T-helper 1 cell treated with Interleukin-12 subunit alpha and Interleukin-12 subunit beta and Interleukin-4 antibody, amounts not matched to agents 30 μg/mL and 1 μg/mL, for 36 hours (primary cell): ENCODE results near the gene ZNF679.
A peak's percentile ranks its signal among the peaks of the same experiment; 100 is the strongest.
"Not testable (repeated sequence)": the region's sequence is repeated elsewhere in the genome, so short reads cannot be mapped to it uniquely, and the experiment has no call there.

ENCODE experiments used
- H3K27ac Mint-ChIP-seq: one replicate; pipeline ENCODE4 v1.8.0; 2021; ENCODE audit warnings: mild to moderate bottlenecking, mixed read lengths
- H3K27me3 Mint-ChIP-seq: one replicate; pipeline ENCODE4 v1.8.0; 2021; ENCODE audit warnings: low read depth, mixed read lengths
- H3K36me3 Mint-ChIP-seq: one replicate; pipeline ENCODE4 v1.8.0; 2021; ENCODE audit warnings: low read depth, mixed read lengths
- H3K4me1 Mint-ChIP-seq: one replicate; pipeline ENCODE4 v1.8.0; 2021; ENCODE audit warnings: low read depth, mixed read lengths
- H3K4me3 Mint-ChIP-seq: one replicate; pipeline ENCODE4 v1.8.0; 2021; ENCODE audit warnings: mild to moderate bottlenecking, moderate library complexity, mixed read lengths
- H3K9me3 Mint-ChIP-seq: one replicate; pipeline ENCODE4 v1.8.0; 2021; ENCODE audit warnings: mixed read lengths

The ZNF679 gene

DNA sequence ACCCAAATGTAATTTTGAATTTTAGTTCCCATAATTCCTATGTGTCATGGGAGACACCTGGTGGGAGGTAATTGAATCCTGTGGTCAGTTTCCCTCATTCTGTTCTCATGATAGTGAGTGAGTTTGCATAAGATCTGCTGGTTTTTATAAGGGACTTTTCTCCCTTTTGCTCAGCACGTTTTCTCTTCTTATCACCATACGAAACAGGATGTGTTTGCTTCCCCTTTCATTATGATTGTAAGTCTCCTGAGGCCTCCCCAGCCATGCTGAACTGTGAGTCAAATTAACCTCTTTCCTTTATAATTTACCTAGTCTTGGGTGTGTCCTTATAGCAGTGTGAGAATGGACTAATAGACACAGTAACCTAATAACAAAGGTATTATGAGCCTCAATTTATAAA, 49.4 kb downstream of the ZNF679 start:
- Mint-ChIP-seq H3K27ac (no peak overlapping the region), H3K4me1 (no peaks in the 10 kb centered on the region), H3K27me3 (no peaks in the 10 kb centered on the region), H3K36me3 (no peaks in the 10 kb centered on the region), H3K4me3 (no peak overlapping the region), H3K9me3 (peaks cover 31% of the 10 kb centered on the region)

DNA sequence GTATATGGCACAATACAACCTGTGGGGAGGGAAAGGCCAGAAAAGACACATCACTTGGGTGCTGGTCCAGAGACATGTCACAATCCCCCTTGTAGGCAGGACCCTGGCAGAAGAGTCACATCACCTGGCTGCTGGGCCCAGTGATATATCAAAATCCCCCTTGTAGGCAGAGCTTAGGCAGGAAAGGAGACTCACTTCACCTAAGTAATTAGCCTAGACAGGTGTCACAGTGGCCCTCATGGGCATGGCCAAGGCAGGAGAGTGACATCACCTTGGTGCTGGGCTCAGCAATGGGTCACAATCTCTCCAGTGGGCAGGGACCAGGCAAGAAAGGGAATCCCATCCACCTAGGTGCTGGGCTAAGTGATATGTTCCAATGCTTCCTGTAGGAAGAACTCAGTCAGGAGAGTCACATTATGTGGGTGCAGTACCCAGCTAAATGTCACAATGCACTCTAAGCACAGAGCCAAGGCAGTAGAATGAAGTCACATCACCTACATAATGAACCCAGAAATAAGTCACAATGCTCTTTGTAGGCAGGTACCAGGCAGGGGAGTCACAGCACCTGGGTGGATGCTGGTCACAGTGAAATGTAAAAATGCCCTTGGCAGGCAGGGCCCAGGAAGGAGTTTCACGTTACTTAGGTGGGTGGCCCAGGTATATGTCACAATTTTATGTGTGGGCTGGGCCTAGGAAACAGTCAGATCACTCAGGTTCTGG, 66.6 kb downstream of the ZNF679 start:
- no peaks in the 10 kb centered on the region for H3K27me3 Mint-ChIP-seq
- H3K36me3 Mint-ChIP-seq, result no peaks in the 10 kb centered on the region
- H3K27ac Mint-ChIP-seq, result no peak overlapping the region
- no peaks in the 10 kb centered on the region for H3K4me1 Mint-ChIP-seq
- peaks cover 54% of the 10 kb centered on the region for H3K9me3 Mint-ChIP-seq
- no peak overlapping the region for H3K4me3 Mint-ChIP-seq

DNA sequence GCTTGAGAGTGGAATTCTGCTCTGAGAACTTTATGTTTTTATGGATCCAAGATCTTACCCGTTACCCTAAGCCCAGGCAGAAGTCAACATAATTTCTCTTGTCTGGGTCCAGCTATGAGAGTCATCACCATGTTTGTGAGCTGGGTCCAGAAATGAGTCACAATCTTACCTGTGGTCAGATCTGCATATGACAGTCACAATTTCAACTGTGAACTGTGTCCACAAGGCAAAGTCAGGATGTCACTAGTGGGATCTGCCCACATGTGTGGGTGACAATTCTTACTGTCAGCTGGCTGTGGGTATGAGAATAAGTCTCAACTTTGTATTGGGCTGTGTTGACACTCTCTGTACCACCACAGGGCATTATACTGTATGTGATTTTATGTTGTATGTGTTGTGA, 69.1 kb downstream of the ZNF679 start:
- not testable (repeated sequence) for H3K36me3 Mint-ChIP-seq, H3K27me3 Mint-ChIP-seq, H3K4me3 Mint-ChIP-seq, H3K4me1 Mint-ChIP-seq, H3K27ac Mint-ChIP-seq
- peaks cover 52% of the 10 kb centered on the region for H3K9me3 Mint-ChIP-seq

DNA sequence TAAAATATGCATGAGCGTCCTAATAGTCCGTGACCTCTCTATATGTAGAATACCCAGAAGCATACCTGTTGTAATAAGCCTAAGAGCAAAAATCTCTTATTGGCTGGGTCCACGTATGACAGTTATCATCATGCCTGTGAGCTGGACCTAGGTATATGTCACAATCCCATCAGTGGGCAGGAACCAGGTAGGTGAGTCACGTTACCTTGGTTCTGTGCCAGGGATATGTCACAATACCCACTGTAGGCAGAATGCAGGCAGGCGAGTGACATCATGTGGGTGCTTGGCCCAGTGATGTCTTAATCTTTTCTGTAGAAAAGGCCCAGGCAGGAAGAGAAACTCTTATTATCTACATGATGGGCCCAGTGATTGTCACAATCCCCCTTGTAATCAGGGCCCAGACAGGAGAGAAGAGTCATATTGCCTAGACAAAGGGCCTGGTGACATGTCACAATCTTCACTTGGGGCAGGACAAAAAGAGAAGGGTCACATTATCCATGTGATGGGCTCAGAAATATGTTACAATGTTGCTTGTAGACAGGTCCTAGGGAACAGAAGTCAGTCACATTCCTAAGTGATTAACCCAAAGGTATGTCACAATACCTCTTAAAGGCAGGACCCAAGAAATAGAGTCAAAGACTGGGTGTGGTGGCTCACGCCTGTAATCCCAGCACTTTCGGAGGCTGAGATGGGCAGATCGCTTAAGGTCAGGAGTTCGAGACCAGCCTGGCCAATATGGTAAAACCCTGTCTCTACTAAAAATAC, 72.5 kb downstream of the ZNF679 start:
- no peaks in the 10 kb centered on the region for H3K27me3 Mint-ChIP-seq
- no peaks in the 10 kb centered on the region for H3K4me1 Mint-ChIP-seq
- H3K9me3 Mint-ChIP-seq, result peaks cover 50% of the 10 kb centered on the region
- no peak overlapping the region for H3K4me3 Mint-ChIP-seq
- no peak overlapping the region for H3K27ac Mint-ChIP-seq
- peaks cover 2% of the 10 kb centered on the region for H3K36me3 Mint-ChIP-seq

DNA sequence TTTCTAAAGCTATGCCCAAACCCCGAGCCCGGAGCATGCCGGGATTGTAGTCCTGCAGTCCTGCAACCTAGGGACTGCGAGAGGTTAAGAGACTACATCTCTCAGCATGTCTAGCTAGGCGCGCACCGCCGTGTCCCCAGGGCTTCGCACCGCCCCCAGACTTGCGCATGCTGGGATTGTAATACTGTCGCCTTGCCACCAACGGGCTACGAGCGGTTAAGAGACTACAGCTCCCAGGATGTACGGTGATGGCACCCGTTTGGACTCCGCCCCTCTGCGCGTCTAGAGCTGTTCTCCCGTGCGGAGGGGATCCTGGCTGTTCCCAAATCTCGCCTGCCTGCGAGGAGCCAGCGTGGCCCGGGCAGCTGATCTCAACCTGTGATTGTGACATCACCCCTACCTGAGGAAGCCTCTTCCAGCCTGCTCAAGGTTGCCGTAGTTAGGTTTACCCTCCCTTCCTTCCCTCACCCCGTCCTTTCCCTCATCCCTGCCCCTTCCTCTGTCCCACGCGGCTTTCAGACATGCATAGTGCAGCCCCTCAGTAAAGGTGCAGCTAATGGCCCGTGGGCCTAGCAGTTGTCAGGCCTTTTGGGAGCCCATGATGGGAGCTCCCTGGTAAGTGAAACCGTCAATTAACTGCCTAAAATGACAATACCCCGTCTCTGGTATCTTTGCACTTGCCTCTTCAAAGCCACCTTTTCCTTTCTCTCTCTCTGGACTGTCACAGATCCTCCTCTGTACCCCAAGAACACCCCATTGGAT, 79.2 kb downstream of the ZNF679 start:
- H3K9me3 Mint-ChIP-seq, result peaks cover 10% of the 10 kb centered on the region
- no peaks in the 10 kb centered on the region for H3K27me3 Mint-ChIP-seq
- H3K4me1 Mint-ChIP-seq, result peaks cover 17% of the 10 kb centered on the region
- H3K27ac Mint-ChIP-seq, result peak overlapping the region; percentile 95
- peak overlapping the region; percentile 95 for H3K4me3 Mint-ChIP-seq
- H3K36me3 Mint-ChIP-seq, result peaks cover 6% of the 10 kb centered on the region

DNA sequence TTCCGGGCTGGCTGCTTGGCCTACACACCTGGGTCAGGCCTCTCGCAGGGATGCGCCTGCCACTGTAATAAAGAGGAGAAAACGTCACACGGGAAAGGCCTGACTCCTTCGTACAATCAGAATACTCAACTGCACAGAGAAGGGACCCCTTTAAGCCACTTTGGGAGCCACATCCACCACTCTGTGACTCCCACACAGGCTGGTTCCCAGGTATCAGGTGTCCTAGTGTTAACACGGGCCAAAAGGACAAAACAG, 79.7 kb downstream of the ZNF679 start:
- Mint-ChIP-seq H3K9me3 (peaks cover 10% of the 10 kb centered on the region), H3K4me1 (peaks cover 20% of the 10 kb centered on the region), H3K27me3 (no peaks in the 10 kb centered on the region), H3K4me3 (peak overlapping the region; percentile 95), H3K27ac (peak overlapping the region; percentile 95), H3K36me3 (peaks cover 6% of the 10 kb centered on the region)

DNA sequence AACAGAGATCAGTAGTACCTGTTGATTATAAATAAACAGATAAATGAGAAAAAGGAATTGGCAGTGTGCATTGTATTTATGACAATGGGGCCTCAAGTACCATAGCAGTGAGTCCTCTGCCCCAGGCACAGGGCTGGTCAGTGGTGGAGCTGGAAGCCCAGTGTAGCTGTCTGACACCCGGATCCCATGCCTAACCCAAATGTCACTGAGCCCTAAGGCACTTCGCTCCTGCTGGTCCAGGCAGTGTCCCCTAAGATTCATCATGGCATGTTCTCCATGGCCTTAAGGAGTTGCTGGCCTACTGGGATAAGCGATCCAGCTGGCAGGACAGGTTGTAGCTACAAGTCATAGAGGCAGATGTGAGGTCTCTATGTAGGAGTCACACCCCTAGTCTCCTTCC, 82.2 kb downstream of the ZNF679 start:
- peaks cover 16% of the 10 kb centered on the region for H3K36me3 Mint-ChIP-seq
- H3K27me3 Mint-ChIP-seq, result no peaks in the 10 kb centered on the region
- H3K9me3 Mint-ChIP-seq, result peaks cover 10% of the 10 kb centered on the region
- peaks cover 31% of the 10 kb centered on the region for H3K4me1 Mint-ChIP-seq
- no peak overlapping the region for H3K27ac Mint-ChIP-seq
- H3K4me3 Mint-ChIP-seq, result no peak overlapping the region

DNA sequence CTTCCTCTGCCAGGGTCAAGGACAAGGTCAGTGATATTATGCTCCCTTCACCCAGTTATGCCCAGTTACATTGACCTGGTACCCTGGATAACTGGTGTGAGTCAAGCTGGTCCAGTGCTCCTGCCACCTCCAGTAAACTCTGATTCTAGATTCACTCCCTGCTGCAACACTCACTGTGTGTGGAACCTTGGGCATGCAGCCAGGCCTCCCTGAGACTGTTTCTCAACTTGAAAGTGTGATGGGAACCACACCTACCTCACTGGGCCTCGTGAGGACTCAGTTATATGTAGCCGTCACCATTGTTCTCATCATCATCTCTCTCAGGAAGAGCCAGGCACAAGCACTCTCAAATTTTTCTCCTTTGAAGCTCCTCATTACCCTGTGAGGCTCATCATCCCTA, 84.6 kb downstream of the ZNF679 start:
- no peak overlapping the region for H3K4me3 Mint-ChIP-seq
- H3K4me1 Mint-ChIP-seq, result peaks cover 24% of the 10 kb centered on the region
- H3K36me3 Mint-ChIP-seq, result peaks cover 30% of the 10 kb centered on the region
- H3K9me3 Mint-ChIP-seq, result peaks cover 18% of the 10 kb centered on the region
- H3K27me3 Mint-ChIP-seq, result no peaks in the 10 kb centered on the region
- no peak overlapping the region for H3K27ac Mint-ChIP-seq

DNA sequence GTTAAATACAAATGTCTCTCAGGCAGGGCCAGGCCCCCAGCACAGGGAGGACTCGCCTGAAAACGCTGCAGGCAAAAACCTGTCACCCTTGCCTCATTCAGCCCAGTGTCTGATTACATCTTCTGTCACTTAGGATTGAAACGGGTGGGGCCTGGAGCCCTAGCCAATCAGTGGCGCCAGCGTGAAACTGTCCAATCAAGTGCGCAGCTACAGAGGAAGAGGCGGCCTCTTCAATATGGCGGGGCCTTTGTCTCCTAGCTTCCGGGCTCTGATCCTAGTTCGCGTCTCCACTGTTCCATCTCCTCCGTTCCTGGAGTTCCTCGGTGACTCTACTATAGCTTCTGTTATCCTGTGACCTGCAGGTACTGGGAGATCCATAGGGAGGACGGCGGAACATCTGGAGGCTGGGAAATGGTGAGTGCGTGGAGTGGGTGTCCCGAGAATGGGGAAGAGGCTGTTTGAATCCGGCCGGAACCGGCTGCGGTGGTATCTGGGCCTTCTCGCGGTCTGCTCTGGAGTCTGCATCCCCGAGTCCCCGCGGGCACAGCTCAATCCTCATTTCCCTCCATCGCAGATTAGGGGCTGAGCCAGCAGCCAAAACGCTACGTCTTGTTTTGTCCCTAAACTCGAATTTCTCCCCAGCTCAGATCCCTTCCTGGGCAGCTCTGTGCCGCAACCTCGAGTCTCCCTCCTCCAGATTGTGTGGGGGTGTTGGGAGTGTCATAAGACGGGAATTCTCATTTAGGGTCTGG, 85.6 kb downstream of the ZNF679 start, which contains the start of gene ZNF736:
TSS of gene ZNF736 (plus strand) at position 222 of the 752 bp plus-strand sequence. CDS start at position 412, 190 bp downstream.
- Mint-ChIP-seq H3K27me3 (no peaks in the 10 kb centered on the region), H3K4me1 (peaks cover 20% of the 10 kb centered on the region), H3K9me3 (peaks cover 18% of the 10 kb centered on the region)

DNA sequence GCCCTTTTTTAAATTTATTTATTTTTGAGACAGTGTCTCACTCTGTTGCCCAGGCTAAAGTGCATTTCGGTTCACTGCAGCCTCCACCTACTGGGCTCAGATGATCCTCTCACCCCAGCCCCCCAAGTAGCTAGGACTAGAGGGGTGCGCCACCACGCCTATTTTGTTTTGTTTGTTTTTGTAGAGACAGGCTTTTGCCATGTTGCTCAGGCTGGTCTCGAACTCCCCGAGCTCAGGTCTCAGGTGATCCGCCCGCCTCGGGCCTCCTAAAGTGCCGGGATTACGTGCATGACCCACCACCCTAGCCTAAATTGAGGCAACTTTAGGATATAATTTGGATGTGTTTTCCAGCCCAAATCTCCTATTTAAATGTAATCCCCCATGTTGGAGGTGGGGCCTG, 86.3 kb downstream of the ZNF679 start:
- H3K27ac Mint-ChIP-seq, result peak overlapping the region; percentile 98

More for the DNA sequence above, 85.6 kb downstream of the ZNF679 start, which contains the start of gene ZNF736:
- Mint-ChIP-seq H3K4me3 (peak within 1 kb of the TSS; percentile 99), H3K36me3 (peaks cover 32% of the 10 kb centered on the region), H3K27ac (peak within 1 kb of the TSS; percentile 98)

DNA sequence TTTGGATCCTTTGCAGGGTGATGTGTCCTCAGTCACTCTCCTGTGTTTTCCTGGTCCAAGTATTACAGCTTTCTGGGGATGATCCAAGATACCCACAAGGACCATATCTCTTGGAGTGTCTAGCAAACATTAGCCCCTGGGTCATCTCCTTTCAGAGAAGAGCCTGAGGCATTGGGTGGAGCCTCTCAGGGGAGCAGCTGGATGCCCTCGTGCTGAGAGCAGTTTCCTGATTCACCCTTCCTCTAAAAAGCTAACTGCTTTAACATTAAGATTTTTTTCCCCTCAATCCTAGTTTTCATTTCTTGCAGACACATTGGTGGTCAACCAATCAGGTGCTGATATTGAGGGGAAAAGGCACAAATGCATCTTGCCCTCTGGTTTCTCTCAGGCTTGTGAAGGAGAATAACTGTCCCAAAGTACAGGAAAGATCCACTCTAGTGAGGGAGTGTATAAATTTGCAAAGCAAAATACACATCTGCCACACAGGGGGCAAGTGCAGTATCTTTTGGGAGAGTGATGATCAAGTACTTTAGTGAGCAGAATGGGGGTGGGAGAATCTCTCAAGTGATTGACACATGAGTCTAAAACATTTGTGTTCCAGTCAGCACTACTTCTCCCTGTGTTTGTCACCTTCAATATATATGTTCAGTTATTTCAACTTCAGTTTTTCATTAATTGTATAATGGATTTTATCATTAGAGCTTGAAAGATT, 87.9 kb downstream of the ZNF679 start:
- Mint-ChIP-seq H3K4me1 (peaks cover 18% of the 10 kb centered on the region), H3K9me3 (peaks cover 25% of the 10 kb centered on the region), H3K4me3 (peak overlapping the region; percentile 25), H3K36me3 (peaks cover 34% of the 10 kb centered on the region)
- H3K27ac Mint-ChIP-seq, H3K27me3 Mint-ChIP-seq: not testable (repeated sequence)

More for the DNA sequence above, 86.3 kb downstream of the ZNF679 start:
- Mint-ChIP-seq H3K36me3 (peaks cover 31% of the 10 kb centered on the region), H3K27me3 (no peaks in the 10 kb centered on the region), H3K9me3 (peaks cover 16% of the 10 kb centered on the region), H3K4me1 (peaks cover 18% of the 10 kb centered on the region), H3K4me3 (peak overlapping the region; percentile 99)
